Measurements from ENCODE around the gene WDR26.

DNA sequence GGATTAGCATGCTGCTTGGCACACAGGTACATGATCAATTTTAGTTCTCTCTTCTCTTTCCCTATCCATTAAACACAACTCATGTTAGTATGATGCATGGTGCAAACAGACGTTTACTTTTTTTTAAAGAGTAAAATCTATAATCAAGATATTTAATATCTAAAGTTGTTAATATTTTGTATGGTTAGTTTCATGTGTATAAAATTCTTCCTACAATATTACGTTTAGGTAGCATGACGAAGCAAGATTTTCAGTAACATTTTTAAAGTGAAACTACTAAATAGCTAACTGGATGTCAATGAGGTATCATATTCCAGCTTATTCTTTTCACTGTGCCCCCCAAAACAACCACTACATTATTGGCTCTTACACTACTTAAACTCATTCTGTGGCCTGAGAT, 41.3 kb downstream of the WDR26 start:
- TF ChIP-seq POLR2AphosphoS5 (IDR thresholded peaks at IDR 0.05; ENCODE audit: low read depth, low read length) (no peak), SIN3A (IDR thresholded peaks at IDR 0.05; ENCODE audit: borderline replicate concordance, insufficient read depth, low read length) (no peak), TAF1 (IDR thresholded peaks at IDR 0.05; ENCODE audit: borderline replicate concordance, insufficient read depth, low read length) (no peak)

Data from PFSK-1 (cell line).